Osteocyte (in vitro differentiated cells): ENCODE data around the gene VWC2L. TPM values are rescaled to one million over a fixed set of nuclear protein-coding genes. Genes with fewer than 3 reads are reported as not detected.

ENCODE experiments used
- DNase-seq: peaks from one replicate; pipeline ENCODE4 v3.0.0; 2021; ENCODE audit warnings: mixed read lengths; ENCODE audit not compliant: unreplicated experiment; ENCODE audit errors: extremely low spot score
- H3K27ac Mint-ChIP-seq: one replicate; pipeline ENCODE4 v1.8.0; 2021; ENCODE audit warnings: mild to moderate bottlenecking, mixed read lengths; ENCODE audit not compliant: unreplicated experiment
- H3K27me3 Mint-ChIP-seq: one replicate; pipeline ENCODE4 v1.8.0; 2021; ENCODE audit warnings: mixed read lengths; ENCODE audit not compliant: unreplicated experiment
- H3K36me3 Mint-ChIP-seq: one replicate; pipeline ENCODE4 v1.8.0; 2021; ENCODE audit warnings: mixed read lengths; ENCODE audit not compliant: unreplicated experiment
- H3K4me1 Mint-ChIP-seq: one replicate; pipeline ENCODE4 v1.8.0; 2021; ENCODE audit warnings: mixed read lengths; ENCODE audit not compliant: unreplicated experiment
- H3K4me3 Mint-ChIP-seq: one replicate; pipeline ENCODE4 v1.8.0; 2021; ENCODE audit warnings: mild to moderate bottlenecking, moderate library complexity, mixed read lengths; ENCODE audit not compliant: unreplicated experiment
- H3K9me3 Mint-ChIP-seq: one replicate; pipeline ENCODE4 v1.8.0; 2021; ENCODE audit warnings: mixed read lengths; ENCODE audit not compliant: unreplicated experiment
- CTCF ChIP-seq: fragments of 200-600 bp; sonication (generic); IDR thresholded peaks from 2 replicates; pipeline ENCODE4 v1.5.0; 2021; ENCODE audit warnings: antibody characterized with exemption, mild to moderate bottlenecking, moderate library complexity
- total RNA-seq: library from RNA; stranded (reverse); gene quantifications from 2 replicates; pipeline ENCODE4 v1.2.1, GENCODE V29; 2021

VWC2L gene
- total RNA-seq, 1 donor from 2014 or later, result not detected

DNA sequence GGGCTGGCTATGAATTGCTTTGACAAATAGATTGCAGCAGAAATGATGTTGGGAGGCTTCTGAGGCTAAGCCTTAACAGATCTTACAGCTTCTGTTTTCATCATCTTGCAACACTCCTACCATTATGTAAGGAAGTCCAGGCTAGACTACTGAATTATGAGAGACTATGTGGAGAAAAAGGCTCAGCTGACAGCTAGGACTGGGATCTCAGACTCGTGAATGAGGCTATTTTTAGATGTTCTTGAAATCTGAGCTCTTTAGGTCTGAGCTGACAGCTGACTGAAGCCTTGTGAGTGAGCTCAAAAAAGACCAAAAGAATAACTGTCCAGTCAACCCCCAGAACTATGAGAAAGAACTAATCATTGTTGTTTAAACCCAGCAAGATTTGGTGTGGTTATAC is 70.3 kb downstream of the VWC2L start:
- H3K9me3 Mint-ChIP-seq, result no peaks in the 10 kb centered on the region
- H3K4me1 Mint-ChIP-seq, result peaks cover 17% of the 10 kb centered on the region
- DNase-seq, result no peak
- peak overlapping the region; percentile 61 for H3K27ac Mint-ChIP-seq
- no peaks in the 10 kb centered on the region for H3K27me3 Mint-ChIP-seq
- H3K4me3 Mint-ChIP-seq, result no peak overlapping the region
- no peak for TF ChIP-seq CTCF
- no peaks in the 10 kb centered on the region for H3K36me3 Mint-ChIP-seq

DNA sequence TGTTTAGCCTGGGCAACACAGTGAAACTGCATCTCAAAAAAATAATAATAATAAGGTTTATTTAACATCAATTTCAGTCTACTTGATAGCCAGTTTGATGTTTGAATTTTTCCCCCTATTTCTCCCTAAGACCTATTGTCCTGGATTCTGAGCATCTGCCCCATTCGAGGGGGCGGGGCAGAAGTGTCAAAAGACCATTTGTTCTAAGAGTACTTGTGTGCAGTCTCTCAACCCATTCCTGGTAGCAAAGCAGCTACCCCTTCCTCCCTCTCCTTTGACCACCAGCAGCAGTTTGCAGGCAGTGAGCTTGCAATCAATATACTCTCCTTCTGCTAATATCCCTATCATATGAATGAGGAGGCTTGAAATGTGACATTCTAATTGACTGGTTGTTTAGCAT is 71.9 kb downstream of the VWC2L start:
- Mint-ChIP-seq H3K4me3 (no peak overlapping the region), H3K9me3 (no peaks in the 10 kb centered on the region)

GRCh38 chr2:214484239-214484638 is 73.4 kb downstream of the VWC2L start:
- Mint-ChIP-seq H3K27ac (no peak overlapping the region), H3K4me3 (no peak overlapping the region), H3K9me3 (no peaks in the 10 kb centered on the region), H3K27me3 (no peaks in the 10 kb centered on the region), H3K36me3 (no peaks in the 10 kb centered on the region), H3K4me1 (peaks cover 17% of the 10 kb centered on the region)
- DNase-seq, result no peak
- no peak for TF ChIP-seq CTCF

More for the DNA sequence above, 71.9 kb downstream of the VWC2L start:
- Mint-ChIP-seq H3K27me3 (no peaks in the 10 kb centered on the region), H3K36me3 (no peaks in the 10 kb centered on the region), H3K4me1 (peaks cover 17% of the 10 kb centered on the region), H3K27ac (no peak overlapping the region)
- no peak for TF ChIP-seq CTCF
- no peak for DNase-seq

DNA sequence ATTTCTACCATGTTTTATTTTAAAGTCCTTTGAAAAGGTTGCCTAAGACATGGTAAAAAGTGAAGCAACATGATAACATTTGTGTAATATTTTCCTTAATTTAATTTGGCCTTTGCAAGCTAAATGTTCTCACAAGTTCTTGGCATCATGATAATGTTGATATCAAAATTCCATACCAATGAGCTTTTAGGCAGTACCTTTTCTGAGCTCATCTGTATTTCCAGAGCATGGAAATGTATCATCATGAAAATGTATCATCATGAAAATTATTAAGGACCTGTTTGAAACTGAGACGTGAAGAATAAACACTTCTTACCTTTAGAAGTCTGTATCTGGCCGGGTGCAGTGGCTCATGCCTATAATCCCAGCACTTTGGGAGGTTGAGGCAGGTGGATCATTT is 73.8 kb downstream of the VWC2L start:
- DNase-seq, result no peak
- Mint-ChIP-seq H3K9me3 (no peaks in the 10 kb centered on the region), H3K4me1 (peaks cover 17% of the 10 kb centered on the region), H3K27me3 (no peaks in the 10 kb centered on the region), H3K27ac (no peak overlapping the region), H3K36me3 (no peaks in the 10 kb centered on the region), H3K4me3 (no peak overlapping the region)
- no peak for TF ChIP-seq CTCF

- no peak for DNase-seq
- H3K27ac Mint-ChIP-seq, result no peak overlapping the region
- H3K36me3 Mint-ChIP-seq, result no peaks in the 10 kb centered on the region
- H3K4me1 Mint-ChIP-seq, result no peaks in the 10 kb centered on the region
- H3K4me3 Mint-ChIP-seq, result no peak overlapping the region
- H3K9me3 Mint-ChIP-seq, result peaks cover 2% of the 10 kb centered on the region
- no peak for TF ChIP-seq CTCF
- no peaks in the 10 kb centered on the region for H3K27me3 Mint-ChIP-seq
These were observed 78.3 kb downstream of the VWC2L start for GRCh38 chr2:214489181-214489580.
